H9 (cell line): ENCODE results near the gene KIRREL3. TPM values are rescaled to one million over a fixed set of nuclear protein-coding genes. Genes with fewer than 3 reads are reported as not detected.

Source experiments
- DNase-seq: peaks from one replicate; pipeline ENCODE4 v3.0.0-alpha.2; 2017
- H2AFZ ChIP-seq: one replicate; pipeline ENCODE4 v1.6.1; 2013; ENCODE audit warnings: mild to moderate bottlenecking, low read length, control low read depth, moderate library complexity
- H2AK5ac ChIP-seq: 2 replicates; pipeline ENCODE4 v1.6.1; 2013; ENCODE audit warnings: low read length, control low read depth, mixed read lengths; ENCODE audit not compliant: insufficient read length
- H2BK120ac ChIP-seq: one replicate; pipeline ENCODE4 v1.6.1; 2013; ENCODE audit warnings: low read depth, mild to moderate bottlenecking, low read length, control low read depth, inconsistent platforms; ENCODE audit not compliant: poor library complexity, severe bottlenecking
- H2BK12ac ChIP-seq: 2 replicates; pipeline ENCODE4 v1.6.1; 2013; ENCODE audit warnings: low read length, control low read depth, mixed read lengths, low read depth; ENCODE audit not compliant: insufficient read length
- H2BK15ac ChIP-seq: 2 replicates; pipeline ENCODE4 v1.6.1; 2013; ENCODE audit warnings: low read depth, low read length, control low read depth
- H2BK20ac ChIP-seq: one replicate; pipeline ENCODE4 v1.6.1; 2013; ENCODE audit warnings: low read depth, mild to moderate bottlenecking, low read length, control low read depth, inconsistent platforms; ENCODE audit not compliant: poor library complexity, severe bottlenecking
- H2BK5ac ChIP-seq: 2 replicates; pipeline ENCODE4 v1.6.1; 2013; ENCODE audit warnings: low read length, control low read depth, mixed read lengths; ENCODE audit not compliant: insufficient read length
- H3K14ac ChIP-seq: 2 replicates; pipeline ENCODE4 v1.6.1; 2013; ENCODE audit warnings: low read length, control low read depth; ENCODE audit not compliant: insufficient read depth
- H3K18ac ChIP-seq: 2 replicates; pipeline ENCODE4 v1.6.1; 2013; ENCODE audit warnings: low read depth, mild to moderate bottlenecking, mixed read lengths, low read length, control low read depth; ENCODE audit not compliant: insufficient read length
- H3K23ac ChIP-seq: 2 replicates; pipeline ENCODE4 v1.6.1; 2013; ENCODE audit warnings: low read length, control low read depth, mixed read lengths, low read depth; ENCODE audit not compliant: insufficient read length
- H3K23me2 ChIP-seq: 2 replicates; pipeline ENCODE4 v1.6.1; 2013; ENCODE audit warnings: low read depth, mild to moderate bottlenecking, mixed read lengths, low read length, control low read depth; ENCODE audit not compliant: insufficient read length, poor library complexity, severe bottlenecking
- H3K27ac ChIP-seq: 2 replicates; pipeline ENCODE4 v1.5.1; 2013; ENCODE audit warnings: low read length, control low read depth, mixed read lengths, low read depth; ENCODE audit not compliant: insufficient read length
- H3K27me3 ChIP-seq: 2 replicates; pipeline ENCODE4 v1.6.1; 2013; ENCODE audit warnings: low read length, control low read depth, inconsistent platforms; ENCODE audit not compliant: insufficient read depth
- H3K4ac ChIP-seq: 2 replicates; pipeline ENCODE4 v1.6.1; 2013; ENCODE audit warnings: low read depth, mild to moderate bottlenecking, control low read depth, inconsistent platforms, low read length, moderate library complexity
- H3K4me1 ChIP-seq: 2 replicates; pipeline ENCODE4 v1.6.1; 2013; ENCODE audit warnings: low read length, control low read depth, inconsistent platforms; ENCODE audit not compliant: insufficient read depth
- H3K4me2 ChIP-seq: 2 replicates; pipeline ENCODE4 v1.6.1; 2013; ENCODE audit warnings: low read length, control low read depth, mixed read lengths; ENCODE audit not compliant: insufficient read length, insufficient read depth
- H3K56ac ChIP-seq: 2 replicates; pipeline ENCODE4 v1.6.1; 2013; ENCODE audit warnings: low read depth, mild to moderate bottlenecking, mixed read lengths, low read length, control low read depth; ENCODE audit not compliant: insufficient read length
- H3K79me1 ChIP-seq: 2 replicates; pipeline ENCODE4 v1.6.1; 2013; ENCODE audit warnings: low read depth, mild to moderate bottlenecking, moderate library complexity, low read length, control low read depth, inconsistent platforms; ENCODE audit not compliant: insufficient read depth, poor library complexity, severe bottlenecking
- H3K79me2 ChIP-seq: 2 replicates; pipeline ENCODE4 v1.6.1; 2013; ENCODE audit warnings: low read length, control low read depth, inconsistent platforms; ENCODE audit not compliant: insufficient read depth
- H3K9ac ChIP-seq: 2 replicates; pipeline ENCODE4 v1.6.1; 2013; ENCODE audit warnings: low read length, control low read depth, mixed read lengths; ENCODE audit not compliant: insufficient read length; ENCODE audit errors: extremely low read depth
- H3K9me3 ChIP-seq: one replicate; pipeline ENCODE4 v1.6.1; 2013; ENCODE audit warnings: low read depth, low read length, inconsistent platforms; ENCODE audit not compliant: control insufficient read depth
- H3T11ph ChIP-seq: one replicate; pipeline ENCODE4 v1.6.1; 2013; ENCODE audit warnings: mild to moderate bottlenecking, low read length, control low read depth, inconsistent platforms
- H4K20me1 ChIP-seq: one replicate; pipeline ENCODE4 v1.6.1; 2013; ENCODE audit not compliant: control insufficient read depth, insufficient read length, insufficient read depth
- H4K5ac ChIP-seq: 2 replicates; pipeline ENCODE4 v1.6.1; 2013; ENCODE audit warnings: low read depth, mild to moderate bottlenecking, mixed read lengths, low read length, control low read depth; ENCODE audit not compliant: insufficient read length
- H4K8ac ChIP-seq: replicated peaks from 2 replicates; pipeline ENCODE4 v1.6.1; 2013; ENCODE audit warnings: low read length, control low read depth, mixed read lengths, low read depth; ENCODE audit not compliant: insufficient read length
- H4K91ac ChIP-seq: 2 replicates; pipeline ENCODE4 v1.6.1; 2013; ENCODE audit warnings: low read depth, mild to moderate bottlenecking, moderate library complexity, mixed read lengths, low read length, control low read depth; ENCODE audit not compliant: insufficient read length
- H3K27ac Mint-ChIP-seq, 3 experiments: 2 replicates in 2 of 3; 3 replicates in 1 of 3; pipeline ENCODE4 v1.8.0; 2020 to 2021; ENCODE audit warnings: mixed read lengths in 3 of 3, mild to moderate bottlenecking in 1 of 3, moderate library complexity in 1 of 3
- H3K27me3 Mint-ChIP-seq: 2 replicates; pipeline ENCODE4 v1.8.0; 2021; ENCODE audit warnings: low read depth, mild to moderate bottlenecking, moderate library complexity, mixed read lengths
- H3K36me3 Mint-ChIP-seq, 3 experiments: 2 replicates in 2 of 3; 3 replicates in 1 of 3; pipeline ENCODE4 v1.8.0; 2020 to 2021; ENCODE audit warnings: low read depth in 3 of 3, mixed read lengths in 3 of 3; ENCODE audit not compliant: insufficient read depth in 1 of 3
- H3K4me1 Mint-ChIP-seq, 2 experiments: 2 replicates each; pipeline ENCODE4 v1.8.0; 2020; ENCODE audit warnings: mixed read lengths in 2 of 2
- H3K4me3 Mint-ChIP-seq, 2 experiments: 2 replicates in 1 of 2; 3 replicates in 1 of 2; pipeline ENCODE4 v1.8.0; 2020 to 2021; ENCODE audit warnings: mild to moderate bottlenecking in 2 of 2, mixed read lengths in 2 of 2, moderate library complexity in 1 of 2
- H3K9me3 Mint-ChIP-seq, 2 experiments: 2 replicates in 1 of 2; 3 replicates in 1 of 2; pipeline ENCODE4 v1.8.0; 2020; ENCODE audit warnings: mild to moderate bottlenecking in 2 of 2, mixed read lengths in 2 of 2, moderate library complexity in 1 of 2
- WGBS: extraction: QIAGEN DNeasy Blood & Tissue Kit; methylation state at CpG from one replicate; pipeline ENCODE4 v1.1.7; 2013; ENCODE audit warnings: missing lambda C conversion rate, low lambda C conversion rate, mixed read lengths; ENCODE audit not compliant: insufficient read length; ENCODE audit errors: extremely low coverage; 5-methylcytosine and 5-hydroxymethylcytosine counted together
- total RNA-seq: library from RNA; stranded (reverse); gene quantifications from 2 replicates; pipeline ENCODE4 v1.2.1, GENCODE V29; 2021
- TF ChIP-seq, protein P1 (sequence below): fragments of 200-600 bp; sonication (generic); conservative IDR thresholded peaks from 3 replicates; pipeline ENCODE4 v1.8.0; 2021; ENCODE audit warnings: antibody characterized with exemption, mild to moderate bottlenecking

KIRREL3 gene
- total RNA-seq, 1 experiment from 2014 or later: 0.17 TPM

DNA sequence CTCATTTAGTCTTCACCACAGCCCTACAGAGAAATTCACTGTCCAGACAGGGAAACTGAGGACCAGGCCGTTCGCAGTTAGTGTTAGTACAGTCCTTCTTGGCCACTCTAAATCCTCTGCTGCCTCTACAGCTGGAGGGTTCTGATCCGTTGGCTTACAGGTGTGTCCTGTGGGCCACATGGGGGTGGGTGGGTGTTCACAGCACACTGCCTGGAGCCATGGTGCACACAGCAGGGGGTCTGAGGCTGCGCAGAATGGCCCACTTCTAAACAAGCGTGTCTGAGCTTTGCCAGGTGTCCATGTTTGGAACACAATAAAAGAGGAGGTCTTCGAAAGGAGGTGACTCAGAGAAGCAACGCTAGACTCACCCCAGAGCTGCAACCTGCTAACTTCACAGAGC lies 396.1 kb downstream of the KIRREL3 start:
- H4K8ac ChIP-seq: no peak overlapping the region
- no peaks in the 10 kb centered on the region for H4K20me1 ChIP-seq
- H2BK15ac ChIP-seq: no peak overlapping the region
- no peak overlapping the region for H2AFZ ChIP-seq
- no CpG with 5 or more reads among the region's 7 CpGs for WGBS
- no peak overlapping the region for H2BK120ac ChIP-seq
- H3K4ac ChIP-seq: no peak overlapping the region
- H4K91ac ChIP-seq: no peak overlapping the region
- Mint-ChIP-seq H3K4me3 (no peak overlapping the region), H3K36me3 (no peaks in the 10 kb centered on the region), H3K4me1 (peaks cover 52 to 67% of the 10 kb centered on the region in 2 experiments), H3K9me3 (no peaks in the 10 kb centered on the region), H3K27me3 (peaks cover 47% of the 10 kb centered on the region), H3K27ac (no peak overlapping the region)
- H3K14ac ChIP-seq: no peak overlapping the region
- H2BK20ac ChIP-seq: no peak overlapping the region
- no peak overlapping the region for H3K23ac ChIP-seq
- H3K9ac ChIP-seq: no peak overlapping the region
- H3K9me3 ChIP-seq: no peaks in the 10 kb centered on the region
- no peak overlapping the region for H3T11ph ChIP-seq
- no peaks in the 10 kb centered on the region for H3K27me3 ChIP-seq
- H3K79me1 ChIP-seq: no peaks in the 10 kb centered on the region
- H3K27ac ChIP-seq: no peak overlapping the region
- TF ChIP-seq, protein P1, sequence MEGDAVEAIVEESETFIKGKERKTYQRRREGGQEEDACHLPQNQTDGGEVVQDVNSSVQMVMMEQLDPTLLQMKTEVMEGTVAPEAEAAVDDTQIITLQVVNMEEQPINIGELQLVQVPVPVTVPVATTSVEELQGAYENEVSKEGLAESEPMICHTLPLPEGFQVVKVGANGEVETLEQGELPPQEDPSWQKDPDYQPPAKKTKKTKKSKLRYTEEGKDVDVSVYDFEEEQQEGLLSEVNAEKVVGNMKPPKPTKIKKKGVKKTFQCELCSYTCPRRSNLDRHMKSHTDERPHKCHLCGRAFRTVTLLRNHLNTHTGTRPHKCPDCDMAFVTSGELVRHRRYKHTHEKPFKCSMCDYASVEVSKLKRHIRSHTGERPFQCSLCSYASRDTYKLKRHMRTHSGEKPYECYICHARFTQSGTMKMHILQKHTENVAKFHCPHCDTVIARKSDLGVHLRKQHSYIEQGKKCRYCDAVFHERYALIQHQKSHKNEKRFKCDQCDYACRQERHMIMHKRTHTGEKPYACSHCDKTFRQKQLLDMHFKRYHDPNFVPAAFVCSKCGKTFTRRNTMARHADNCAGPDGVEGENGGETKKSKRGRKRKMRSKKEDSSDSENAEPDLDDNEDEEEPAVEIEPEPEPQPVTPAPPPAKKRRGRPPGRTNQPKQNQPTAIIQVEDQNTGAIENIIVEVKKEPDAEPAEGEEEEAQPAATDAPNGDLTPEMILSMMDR: no peak
- H2BK5ac ChIP-seq: no peak overlapping the region
- peaks cover 7% of the 10 kb centered on the region; the same call in 1 of the 2 replicates for H3K4me1 ChIP-seq
- H2BK12ac ChIP-seq: no peak overlapping the region
- no peaks in the 10 kb centered on the region for H3K79me2 ChIP-seq
- peaks cover 3% of the 10 kb centered on the region for H3K23me2 ChIP-seq
- no peak overlapping the region for H3K4me2 ChIP-seq
- H2AK5ac ChIP-seq: no peak overlapping the region
- H3K18ac ChIP-seq: no peak overlapping the region
- no peak overlapping the region for H4K5ac ChIP-seq
- no peak overlapping the region for H3K56ac ChIP-seq
- no peak for DNase-seq
